Airway epithelial cell (primary cell): ENCODE measurements around the gene CLPSL2. TPM values are rescaled to one million over a fixed set of nuclear protein-coding genes. Genes with fewer than 3 reads are reported as not detected.

Experiments used
- total RNA-seq: library from RNA; depleted of rRNA; stranded (reverse); fragments of >200 nt; gene quantifications from 2 replicates; pipeline ENCODE4 v1.2.3, GENCODE V29; 2015

CLPSL2 gene
- total RNA-seq, result 5.1 TPM in 1 of 2 replicates, not detected in the other

GRCh38 chr6:35776364-35777215, at the start of gene CLPSL2:
TSS of gene CLPSL2 (plus strand) at chr6:35776598. CDS start at chr6:35776619, 21 bp downstream.

GRCh38 chr6:35736982-35737412, 39.4 kb upstream of the CLPSL2 start, which contains the start of gene ARMC12:
TSS of gene ARMC12 (plus strand) at chr6:35737032. CDS start at chr6:35737109, 77 bp downstream.

GRCh38 chr6:35780719-35781118, 4.3 kb downstream of the CLPSL2 start, which contains the start of gene CLPSL1:
TSS of gene CLPSL1 (plus strand) at chr6:35781019. CDS start at chr6:35781111, 92 bp downstream.

GRCh38 chr6:35804996-35805736, 28.8 kb downstream of the CLPSL2 start, which contains the start of gene LHFPL5:
TSS of gene LHFPL5 (plus strand) at chr6:35805352. CDS start at chr6:35805671, 319 bp downstream.

Other genes starting within 250 kb of the CLPSL2 start
- gene FKBP5, start 87.7 kb upstream of the CLPSL2 start, total RNA-seq, result 64.7 and 84.9 TPM in 2 replicates
- gene ARMC12, start 39.6 kb upstream of the CLPSL2 start, total RNA-seq, result not detected in 2 replicates
- gene CLPSL1, start 4.4 kb downstream of the CLPSL2 start, total RNA-seq, result not detected in 2 replicates
- not detected in 2 replicates for gene CLPS, start 20.7 kb downstream of the CLPSL2 start, total RNA-seq
- 0.21 TPM in 1 of 2 replicates, not detected in the other for gene LHFPL5, start 28.8 kb downstream of the CLPSL2 start, total RNA-seq
- 70.7 and 101 TPM in 2 replicates for gene SRPK1, start 144.5 kb downstream of the CLPSL2 start, total RNA-seq
- gene SLC26A8, start 248.0 kb downstream of the CLPSL2 start, total RNA-seq, result not detected in 2 replicates